NCI-H774 (cell line): ENCODE data around the gene IGF2BP2.
"Not testable (repeated sequence)": the region's sequence is repeated elsewhere in the genome, so short reads cannot be mapped to it uniquely, and the experiment has no call there.

Experiments used
- DNase-seq: peaks from one replicate; lab custom pipeline; 2025; lab: John Stamatoyannopoulos, UW

Gene IGF2BP2

GRCh38 chr3:185639632-185640206, 185.1 kb downstream of the IGF2BP2 start:
- no peak for DNase-seq

DNA sequence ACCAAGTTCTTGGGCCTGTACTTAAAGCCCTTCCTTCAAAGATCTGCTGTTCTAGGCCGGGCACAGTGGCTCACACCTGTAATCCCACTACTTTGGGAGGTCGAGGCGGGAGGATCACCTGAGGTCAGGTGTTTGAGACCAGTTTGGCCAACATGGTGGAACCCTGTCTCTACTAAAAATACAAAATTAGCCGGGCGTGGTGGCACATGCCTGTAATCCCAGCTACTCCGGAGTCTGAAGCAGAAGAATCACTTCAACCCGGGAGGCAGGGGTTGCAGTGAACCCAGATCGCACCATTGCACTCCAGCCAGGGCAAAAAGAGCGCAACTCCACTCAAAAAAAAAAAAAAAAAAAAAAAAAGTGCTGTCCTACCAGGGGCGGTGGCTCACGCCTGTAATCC, 186.2 kb downstream of the IGF2BP2 start:
- not testable (repeated sequence) for DNase-seq

DNA sequence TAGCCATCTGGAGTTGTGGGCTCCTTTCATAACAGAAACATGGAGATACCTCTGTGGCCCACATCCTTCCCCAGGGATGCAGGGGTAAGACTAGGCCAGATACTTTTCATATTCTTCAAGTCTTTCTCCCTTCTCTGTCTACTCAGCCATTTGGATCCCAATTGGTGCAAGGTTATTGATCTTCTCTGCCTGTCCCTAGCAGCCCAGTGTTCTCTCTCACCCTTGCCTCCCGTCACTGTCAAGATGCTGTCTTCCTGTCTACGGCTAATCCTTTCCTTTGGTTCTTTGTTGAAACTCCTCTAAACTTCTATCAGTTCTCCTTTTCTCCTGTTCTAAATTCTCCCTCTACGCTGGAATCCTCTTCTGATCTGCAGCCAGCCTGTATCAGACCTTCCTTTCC, 187.5 kb downstream of the IGF2BP2 start:
- no peak for DNase-seq

GRCh38 chr3:185632996-185633395, 191.8 kb downstream of the IGF2BP2 start:
- no peak for DNase-seq

GRCh38 chr3:185631508-185632206, 193.2 kb downstream of the IGF2BP2 start:
- DNase-seq, result no peak

DNA sequence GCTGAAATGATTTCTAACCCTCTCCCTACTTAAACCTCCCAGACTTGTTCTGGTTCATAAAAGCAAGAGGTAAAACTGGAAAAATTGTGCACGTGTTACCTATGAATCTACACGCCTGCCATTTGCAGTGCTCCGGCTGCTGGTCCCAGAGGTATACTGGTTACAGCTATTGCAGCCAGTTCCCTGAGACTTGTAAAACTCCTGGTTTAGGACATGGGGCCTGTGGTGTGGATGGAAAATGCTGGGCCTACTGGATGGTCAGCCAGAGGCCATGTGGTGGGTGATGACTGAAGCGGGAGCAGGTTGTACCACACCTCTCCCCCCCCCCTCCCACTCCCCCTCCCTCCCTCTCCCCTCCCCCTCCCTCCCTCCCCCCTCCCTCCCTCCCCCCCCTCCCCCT, 193.7 kb downstream of the IGF2BP2 start:
- no peak for DNase-seq

- peak; percentile 66 for DNase-seq
Measured at GRCh38 chr3:185630182-185630622, 194.6 kb downstream of the IGF2BP2 start.

- peak; percentile 64 for DNase-seq
Measured at GRCh38 chr3:185629554-185630181, 195.2 kb downstream of the IGF2BP2 start.

- no peak for DNase-seq
Measured at GRCh38 chr3:185625784-185626183, 199.1 kb downstream of the IGF2BP2 start.

- DNase-seq, result no peak
Measured at GRCh38 chr3:185623939-185624665, 200.7 kb downstream of the IGF2BP2 start.

DNA sequence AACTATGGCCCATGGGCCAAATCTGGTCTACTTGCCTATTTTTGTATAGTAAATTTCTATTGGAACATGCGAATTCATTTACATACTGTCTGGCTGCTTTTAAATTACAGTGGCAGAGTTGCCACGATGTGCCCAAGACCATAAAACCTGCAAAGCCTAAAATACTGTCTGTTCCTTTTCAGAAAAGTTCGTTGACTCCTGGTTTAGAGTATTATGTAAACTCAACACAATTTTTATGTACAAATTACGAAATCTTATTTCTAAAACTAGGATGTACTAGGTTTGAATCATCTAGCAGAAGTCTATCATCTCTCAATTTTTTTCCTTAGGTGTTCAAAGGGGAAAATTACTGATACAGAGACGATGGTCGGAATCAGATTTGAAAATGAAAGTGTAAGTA, 211.8 kb downstream of the IGF2BP2 start:
- no peak for DNase-seq

DNA sequence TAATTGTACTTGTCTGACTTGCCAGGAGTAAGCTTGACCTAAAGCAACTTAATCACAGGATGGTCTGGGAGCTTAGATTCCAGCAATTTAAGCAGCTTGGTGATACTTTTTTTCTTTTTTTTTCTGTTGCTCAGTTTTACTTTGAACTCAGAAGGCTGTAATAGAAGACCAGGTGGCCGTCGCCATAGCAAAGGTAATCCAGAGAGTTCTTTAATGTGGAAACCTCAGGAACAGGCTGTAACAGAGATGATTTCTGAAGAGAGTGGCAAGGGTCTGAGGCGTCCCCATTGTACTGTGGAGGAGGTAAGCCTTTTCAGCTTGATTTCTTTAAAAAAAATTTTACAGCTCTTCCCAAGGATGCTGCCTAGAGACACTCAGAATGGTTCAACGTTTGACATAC, 218.6 kb downstream of the IGF2BP2 start:
- no peak for DNase-seq

DNA sequence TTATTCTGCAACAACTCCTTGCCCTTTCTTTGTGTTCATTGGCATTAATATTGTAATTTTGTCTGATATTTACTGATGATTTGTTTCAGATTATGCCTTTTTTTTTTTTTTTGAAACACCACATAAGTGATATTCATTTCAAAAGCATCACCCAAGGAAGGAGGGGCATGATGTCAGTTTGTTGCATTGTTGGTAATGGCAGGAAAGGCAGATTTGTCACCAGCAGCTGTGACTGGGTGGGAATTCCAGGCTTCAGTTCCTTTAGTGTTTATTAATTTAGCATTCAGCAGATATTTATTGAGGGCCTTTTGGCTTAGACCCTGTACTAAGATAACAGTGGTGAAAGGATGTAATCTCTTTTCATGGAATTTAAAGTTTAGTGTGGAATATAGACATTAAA, 219.3 kb downstream of the IGF2BP2 start:
- DNase-seq, result no peak

DNA sequence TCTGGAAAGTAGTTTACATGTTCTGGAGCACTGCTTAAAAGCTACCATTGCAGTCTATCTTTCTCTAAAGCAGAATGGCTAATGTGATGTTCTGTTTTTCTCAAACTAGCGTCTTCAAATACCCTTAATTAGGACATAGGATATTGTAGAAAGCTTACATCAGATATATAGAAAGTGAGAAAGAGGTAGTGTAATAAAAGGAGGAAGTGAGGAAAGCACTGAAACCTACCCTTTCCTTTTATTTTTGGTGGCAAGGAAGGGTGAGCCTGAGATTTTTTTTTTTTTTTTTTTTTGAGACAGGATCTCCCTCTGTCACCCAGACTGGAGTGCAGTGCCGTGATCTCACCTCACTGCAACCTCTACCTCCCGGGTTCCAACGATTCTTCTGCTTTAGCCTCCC, 229.3 kb downstream of the IGF2BP2 start:
- no peak for DNase-seq

GRCh38 chr3:185594073-185594472, 230.8 kb downstream of the IGF2BP2 start:
- no peak for DNase-seq
